Stromal cell of bone marrow (primary cell): Measurements from ENCODE around the gene ARAP3.
A peak's percentile ranks its signal among the peaks of the same experiment; 100 is the strongest.

Experiments used
- DNase-seq: peaks from one replicate; pipeline ENCODE4 v3.0.0-alpha.2; 2012; ENCODE audit warnings: low read depth

The ARAP3 gene

GRCh38 chr5:141672071-141672840 is 9.8 kb downstream of the ARAP3 start:
- no peak for DNase-seq

GRCh38 chr5:141669520-141669919 is 12.5 kb downstream of the ARAP3 start:
- no peak for DNase-seq

GRCh38 chr5:141668601-141669265 is 13.3 kb downstream of the ARAP3 start:
- DNase-seq: no peak

GRCh38 chr5:141665995-141666940 is 15.8 kb downstream of the ARAP3 start:
- no peak for DNase-seq

- no peak for DNase-seq
Observed at GRCh38 chr5:141664733-141665461, 17.1 kb downstream of the ARAP3 start.

GRCh38 chr5:141663506-141663905 is 18.5 kb downstream of the ARAP3 start:
- DNase-seq: no peak

- no peak for DNase-seq
Observed at GRCh38 chr5:141662028-141662427, 20.0 kb downstream of the ARAP3 start.

GRCh38 chr5:141657937-141658545 is 24.0 kb downstream of the ARAP3 start:
- DNase-seq: peak; percentile 73

GRCh38 chr5:141657404-141657803 is 24.6 kb downstream of the ARAP3 start:
- no peak for DNase-seq

- no peak for DNase-seq
Observed at GRCh38 chr5:141656396-141656795, 25.6 kb downstream of the ARAP3 start.

- DNase-seq: no peak
Observed at GRCh38 chr5:141655020-141655419, 27.0 kb downstream of the ARAP3 start.

- peak; percentile 44 for DNase-seq
Observed at GRCh38 chr5:141654298-141654697, 27.7 kb downstream of the ARAP3 start.

- no peak for DNase-seq
Observed at GRCh38 chr5:141651728-141652105, 30.3 kb downstream of the ARAP3 start.

GRCh38 chr5:141650851-141651727 is 30.9 kb downstream of the ARAP3 start, which contains the start of gene FCHSD1:
Gene FCHSD1, minus strand, starts transcription at chr5:141651418. Its CDS starts 50 bp downstream, at chr5:141651368.
- peak; percentile 43 for DNase-seq

- no peak for DNase-seq
Observed at GRCh38 chr5:141649972-141650371, 32.1 kb downstream of the ARAP3 start.

GRCh38 chr5:141649056-141649688 is 32.9 kb downstream of the ARAP3 start:
- DNase-seq: no peak

GRCh38 chr5:141647851-141648250 is 34.2 kb downstream of the ARAP3 start:
- no peak for DNase-seq

GRCh38 chr5:141647242-141647641 is 34.8 kb downstream of the ARAP3 start:
- DNase-seq: no peak

- no peak for DNase-seq
Observed at GRCh38 chr5:141646026-141646425, 36.0 kb downstream of the ARAP3 start.
